Measurements from ENCODE around the gene ATP1A1.

DNA sequence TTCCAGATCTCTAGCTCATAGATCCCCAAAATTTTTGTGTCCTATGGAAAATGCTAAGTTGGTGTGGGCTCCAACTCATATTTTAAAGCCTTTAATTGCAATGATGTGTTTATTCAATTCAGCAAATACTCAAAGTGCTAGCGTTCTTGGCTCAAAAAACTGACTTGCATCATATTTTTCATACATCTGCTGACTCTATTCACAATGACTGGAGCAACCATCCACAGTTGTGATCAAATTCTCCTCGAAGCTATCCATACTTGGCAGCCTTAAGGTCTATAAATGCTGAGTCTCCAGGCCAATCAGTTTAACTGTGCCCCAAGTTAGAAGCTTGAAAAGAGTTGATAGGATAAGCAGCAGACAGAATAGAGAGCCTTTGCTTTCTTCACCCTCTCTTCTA lies 2.9 kb upstream of the ATP1A1 start:
- TF ChIP-seq, protein P1, sequence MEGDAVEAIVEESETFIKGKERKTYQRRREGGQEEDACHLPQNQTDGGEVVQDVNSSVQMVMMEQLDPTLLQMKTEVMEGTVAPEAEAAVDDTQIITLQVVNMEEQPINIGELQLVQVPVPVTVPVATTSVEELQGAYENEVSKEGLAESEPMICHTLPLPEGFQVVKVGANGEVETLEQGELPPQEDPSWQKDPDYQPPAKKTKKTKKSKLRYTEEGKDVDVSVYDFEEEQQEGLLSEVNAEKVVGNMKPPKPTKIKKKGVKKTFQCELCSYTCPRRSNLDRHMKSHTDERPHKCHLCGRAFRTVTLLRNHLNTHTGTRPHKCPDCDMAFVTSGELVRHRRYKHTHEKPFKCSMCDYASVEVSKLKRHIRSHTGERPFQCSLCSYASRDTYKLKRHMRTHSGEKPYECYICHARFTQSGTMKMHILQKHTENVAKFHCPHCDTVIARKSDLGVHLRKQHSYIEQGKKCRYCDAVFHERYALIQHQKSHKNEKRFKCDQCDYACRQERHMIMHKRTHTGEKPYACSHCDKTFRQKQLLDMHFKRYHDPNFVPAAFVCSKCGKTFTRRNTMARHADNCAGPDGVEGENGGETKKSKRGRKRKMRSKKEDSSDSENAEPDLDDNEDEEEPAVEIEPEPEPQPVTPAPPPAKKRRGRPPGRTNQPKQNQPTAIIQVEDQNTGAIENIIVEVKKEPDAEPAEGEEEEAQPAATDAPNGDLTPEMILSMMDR (conservative IDR thresholded peaks at IDR 0.05; ENCODE audit: low read length), result no peak
- TF ChIP-seq EZH2phosphoT487 (IDR thresholded peaks at IDR 0.05; ENCODE audit: borderline replicate concordance, low read depth, low read length), result no peak

Data from OCI-LY7 (cell line).